GM23248 (cell line): ENCODE measurements around the gene TVP23C.

Source experiments
- EZH2 ChIP-seq: fragments of 200-600 bp; sonication (generic); IDR thresholded peaks from 2 replicates; pipeline ENCODE4 v1.6.1; 2018; ENCODE audit warnings: antibody characterized with exemption, mild to moderate bottlenecking; ENCODE audit not compliant: insufficient read depth, poor library complexity, severe bottlenecking
- EZH2phosphoT487 ChIP-seq: fragments of 200-600 bp; sonication (generic); IDR thresholded peaks from 2 replicates; pipeline ENCODE4 v1.6.1; 2018; ENCODE audit warnings: antibody characterized with exemption, moderate library complexity, mild to moderate bottlenecking, low read depth; ENCODE audit not compliant: insufficient read depth

DNA sequence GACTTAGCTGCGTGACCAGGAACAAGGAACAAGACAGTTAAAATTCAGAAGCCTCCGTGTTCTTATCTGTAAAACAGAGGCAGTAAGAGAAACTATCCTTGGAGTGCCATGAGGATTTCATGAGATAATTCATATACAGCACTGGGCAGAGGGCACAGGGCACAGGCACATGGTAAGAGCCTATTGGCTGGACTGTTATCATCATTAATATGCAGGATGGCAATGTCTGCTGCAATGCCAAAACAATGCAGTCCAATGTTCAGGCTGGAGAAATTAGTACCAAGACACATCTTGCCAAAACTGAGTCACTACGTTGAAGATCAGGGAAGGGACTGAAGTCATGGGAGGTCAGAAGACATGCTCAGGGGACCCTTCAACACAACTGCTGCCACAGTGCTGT lies 109.5 kb downstream of the TVP23C start:
- TF ChIP-seq EZH2 (no peak), EZH2phosphoT487 (no peak)
